Neural cell (in vitro differentiated cells): ENCODE data around the gene CLIP1. TPM values are rescaled to one million over a fixed set of nuclear protein-coding genes. Genes with fewer than 3 reads are reported as not detected.

Source experiments
- H2AFZ ChIP-seq: fragments of 200-600, 300-800 bp; sonication (generic), shearing (Covaris generic); 2 replicates; pipeline ENCODE4 v1.6.0; 2014; ENCODE audit warnings: low read depth, mild to moderate bottlenecking, antibody characterized with exemption, low read length, moderate library complexity
- H3F3A ChIP-seq: fragments of 200-600 bp; shearing (Covaris generic); 2 replicates; pipeline ENCODE4 v1.6.1; 2016; ENCODE audit warnings: mild to moderate bottlenecking, moderate library complexity, mixed read lengths, antibody characterized with exemption, low read length; ENCODE audit not compliant: insufficient read depth, poor library complexity, severe bottlenecking
- H3K27ac ChIP-seq: fragments of 200-600, 300-800 bp; sonication (generic), shearing (Covaris generic); 2 replicates; pipeline ENCODE4 v1.5.1; 2014; ENCODE audit warnings: mild to moderate bottlenecking, low read length, moderate library complexity
- H3K27me3 ChIP-seq: fragments of 300-800, 200-600 bp; sonication (generic), shearing (Covaris generic); 2 replicates; pipeline ENCODE4 v1.6.0; 2014; ENCODE audit warnings: mild to moderate bottlenecking, low read depth, low read length, moderate library complexity; ENCODE audit not compliant: insufficient read depth
- H3K36me3 ChIP-seq: fragments of 300-800, 200-600 bp; sonication (generic), shearing (Covaris generic); 2 replicates; pipeline ENCODE4 v1.5.1; 2014; ENCODE audit warnings: mild to moderate bottlenecking, antibody characterized with exemption, low read length, moderate library complexity; ENCODE audit not compliant: insufficient read depth
- H3K4me2 ChIP-seq: fragments of 300-800, 200-600 bp; sonication (generic), shearing (Covaris generic); 2 replicates; pipeline ENCODE4 v1.6.0; 2014; ENCODE audit warnings: mild to moderate bottlenecking, low read length
- H3K4me3 ChIP-seq: fragments of 300-800, 200-600 bp; sonication (generic), shearing (Covaris generic); 2 replicates; pipeline ENCODE4 v1.5.1; 2014; ENCODE audit warnings: mild to moderate bottlenecking, low read length, moderate library complexity
- H3K79me2 ChIP-seq: fragments of 200-600 bp; shearing (Covaris generic); replicated peaks from 2 replicates; pipeline ENCODE4 v1.6.0; 2014; ENCODE audit warnings: mild to moderate bottlenecking, low read length, moderate library complexity; ENCODE audit not compliant: insufficient read depth
- H3K9ac ChIP-seq: fragments of 300-800, 200-600 bp; sonication (generic), shearing (Covaris generic); 2 replicates; pipeline ENCODE4 v1.6.1; 2016; ENCODE audit warnings: mild to moderate bottlenecking, low read length, mixed read lengths
- H3K9me2 ChIP-seq: fragments of 200-600 bp; shearing (Covaris generic); 2 replicates; pipeline ENCODE4 v1.6.1; 2016; ENCODE audit warnings: mild to moderate bottlenecking, low read length, mixed read lengths; ENCODE audit not compliant: insufficient read depth
- H3K9me3 ChIP-seq: fragments of 200-600, 300-800 bp; sonication (generic), shearing (Covaris generic); 2 replicates; pipeline ENCODE4 v1.6.1; 2016; ENCODE audit warnings: mild to moderate bottlenecking, mixed run types, low read length, moderate library complexity, mixed read lengths
- H4K20me1 ChIP-seq: fragments of 200-600 bp; shearing (Covaris generic); 2 replicates; pipeline ENCODE4 v1.6.1; 2016; ENCODE audit warnings: mild to moderate bottlenecking, mixed run types; ENCODE audit not compliant: insufficient read depth
- CTCF ChIP-seq: fragments of 450-650 bp; IDR thresholded peaks from 2 replicates; pipeline ENCODE4 v1.5.1; 2014; ENCODE audit warnings: antibody characterized with exemption, mild to moderate bottlenecking, moderate library complexity; ENCODE audit not compliant: poor library complexity, severe bottlenecking
- EZH2 ChIP-seq: fragments of 200-600, 300-800 bp; shearing (Covaris generic), sonication (generic); IDR thresholded peaks from 2 replicates; pipeline ENCODE4 v1.6.1; 2014; ENCODE audit warnings: antibody characterized with exemption, low read length, borderline replicate concordance, mild to moderate bottlenecking; ENCODE audit not compliant: insufficient read depth, poor library complexity, severe bottlenecking
- MXI1 ChIP-seq: fragments of 450-650 bp; conservative IDR thresholded peaks from 2 replicates; pipeline ENCODE4 v1.6.1; 2014; ENCODE audit warnings: antibody characterized with exemption, mild to moderate bottlenecking; ENCODE audit not compliant: poor library complexity, severe bottlenecking
- POLR2AphosphoS5 ChIP-seq: IDR thresholded peaks from 2 replicates; pipeline ENCODE4 v1.6.1; 2012
- RAD21 ChIP-seq: fragments of 450-650 bp; conservative IDR thresholded peaks from 2 replicates; pipeline ENCODE4 v1.6.1; 2014; ENCODE audit warnings: antibody characterized with exemption, mild to moderate bottlenecking, moderate library complexity
- REST ChIP-seq: IDR thresholded peaks from 2 replicates; pipeline ENCODE4 v1.6.1; 2012; ENCODE audit warnings: borderline replicate concordance
- SMC3 ChIP-seq: fragments of 450-650 bp; conservative IDR thresholded peaks from 2 replicates; pipeline ENCODE4 v1.6.1; 2014; ENCODE audit warnings: antibody characterized with exemption, mild to moderate bottlenecking, moderate library complexity; ENCODE audit not compliant: poor library complexity
- TAF1 ChIP-seq: IDR thresholded peaks from 2 replicates; pipeline ENCODE4 v1.6.1; 2012; ENCODE audit warnings: low read depth
- polyA plus RNA-seq: library from polyadenylated mRNA; depleted of rRNA; stranded (reverse); fragments of >200 nt; gene quantifications from 2 replicates; pipeline ENCODE4 v1.2.3, GENCODE V29; 2014

Gene CLIP1
- polyA plus RNA-seq, 1 donor from 2014 or later, result 67.4 TPM

DNA sequence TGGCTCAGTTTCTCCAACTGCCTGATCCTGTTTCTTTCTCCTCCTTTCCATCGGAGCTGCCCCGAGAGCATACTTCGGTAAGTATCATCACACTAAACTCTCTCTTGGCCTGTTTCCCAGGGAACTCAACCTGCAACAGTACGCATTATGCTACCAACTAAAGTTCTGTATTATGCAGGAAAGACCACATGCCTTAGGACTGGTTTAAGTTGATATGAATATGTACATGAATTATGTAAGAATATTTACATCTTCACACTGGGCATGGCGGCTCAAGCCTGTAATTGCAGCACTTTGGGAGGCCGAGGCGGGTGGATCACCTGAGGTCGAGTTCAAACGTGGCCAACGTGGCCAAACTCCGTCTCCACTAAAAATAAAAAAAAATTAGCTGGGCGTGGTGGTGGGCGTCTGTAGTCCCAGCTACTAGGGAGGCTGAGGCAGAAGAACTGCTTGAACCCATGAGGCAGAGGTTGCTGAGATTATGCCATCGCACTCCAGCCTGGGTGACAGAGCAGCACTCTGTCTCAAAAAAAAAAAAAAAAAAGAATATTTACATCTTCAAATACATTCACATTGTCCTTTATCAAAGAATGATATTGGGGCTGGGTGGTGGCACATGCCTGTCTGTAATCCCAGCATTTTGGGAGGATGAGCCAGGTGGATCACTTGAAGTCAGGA lies 124.3 kb downstream of the CLIP1 start:
- Histone ChIP-seq H3K79me2 (no peaks in the 10 kb centered on the region), H4K20me1 (no peaks in the 10 kb centered on the region), H3K36me3 (no peaks in the 10 kb centered on the region), H3K4me3 (no peak overlapping the region), H3K27ac (no peak overlapping the region), H3K9me2 (no peaks in the 10 kb centered on the region), H3K4me2 (no peak overlapping the region), H2AFZ (no peak overlapping the region), H3K9me3 (no peaks in the 10 kb centered on the region), H3K9ac (no peak overlapping the region), H3K27me3 (no peaks in the 10 kb centered on the region), H3F3A (no peaks in the 10 kb centered on the region)
- TF ChIP-seq EZH2 (no peak), CTCF (no peak), POLR2AphosphoS5 (no peak), SMC3 (no peak), TAF1 (no peak)

GRCh38 chr12:122297494-122297893 lies 125.0 kb downstream of the CLIP1 start:
- Histone ChIP-seq H3K36me3 (no peaks in the 10 kb centered on the region), H3K4me3 (no peak overlapping the region), H3K9me3 (no peaks in the 10 kb centered on the region), H4K20me1 (no peaks in the 10 kb centered on the region), H3K79me2 (no peaks in the 10 kb centered on the region), H3K9ac (no peak overlapping the region), H3K27me3 (no peaks in the 10 kb centered on the region), H3K27ac (no peak overlapping the region), H3K9me2 (no peaks in the 10 kb centered on the region), H3K4me2 (no peak overlapping the region), H3F3A (no peaks in the 10 kb centered on the region), H2AFZ (no peak overlapping the region)
- TF ChIP-seq RAD21 (no peak), EZH2 (no peak), POLR2AphosphoS5 (no peak), MXI1 (no peak), CTCF (no peak), REST (no peak)
